Peyer's patch (tissue), 4 donors: ENCODE results near the gene USP32.

Experiments used
- POLR2A ChIP-seq, 2 donors: fragments of 450-650 bp; IDR thresholded peaks; one replicate each; pipeline ENCODE4 v1.5.1; 2017; ENCODE audit warnings: antibody characterized with exemption in 2 of 2, mild to moderate bottlenecking in 2 of 2, moderate library complexity in 2 of 2
- TF ChIP-seq, protein P1 (sequence below), 6 experiments: fragments of 450-650 bp in 4 of 6; fragments of 200-600 bp in 2 of 6; sonication (generic) in 1 of 6; IDR thresholded peaks; one replicate each; pipeline ENCODE4 v1.5.1; 2017 to 2019; ENCODE audit warnings: antibody characterized with exemption in 6 of 6, mild to moderate bottlenecking in 3 of 6, moderate library complexity in 1 of 6

DNA sequence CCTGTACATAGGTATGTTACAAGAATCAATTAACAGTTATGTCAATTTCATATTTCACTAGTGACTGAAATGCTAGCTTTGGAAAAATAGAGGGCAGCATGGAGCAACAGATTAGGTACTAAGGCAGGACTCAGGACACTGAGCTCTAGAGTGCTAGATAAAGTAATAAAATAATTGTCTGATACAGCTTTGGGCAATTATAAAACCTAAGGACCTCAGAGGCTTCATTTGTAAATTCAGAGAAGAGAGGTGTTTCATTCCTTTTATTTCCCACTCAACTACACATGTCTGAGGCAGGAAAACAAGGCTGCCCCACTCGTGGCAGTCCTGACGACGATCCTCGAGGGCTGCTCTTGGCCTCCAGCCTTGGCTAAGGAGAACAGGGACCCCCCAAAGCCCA lies 160.7 kb downstream of the USP32 start:
- TF ChIP-seq, protein P1, sequence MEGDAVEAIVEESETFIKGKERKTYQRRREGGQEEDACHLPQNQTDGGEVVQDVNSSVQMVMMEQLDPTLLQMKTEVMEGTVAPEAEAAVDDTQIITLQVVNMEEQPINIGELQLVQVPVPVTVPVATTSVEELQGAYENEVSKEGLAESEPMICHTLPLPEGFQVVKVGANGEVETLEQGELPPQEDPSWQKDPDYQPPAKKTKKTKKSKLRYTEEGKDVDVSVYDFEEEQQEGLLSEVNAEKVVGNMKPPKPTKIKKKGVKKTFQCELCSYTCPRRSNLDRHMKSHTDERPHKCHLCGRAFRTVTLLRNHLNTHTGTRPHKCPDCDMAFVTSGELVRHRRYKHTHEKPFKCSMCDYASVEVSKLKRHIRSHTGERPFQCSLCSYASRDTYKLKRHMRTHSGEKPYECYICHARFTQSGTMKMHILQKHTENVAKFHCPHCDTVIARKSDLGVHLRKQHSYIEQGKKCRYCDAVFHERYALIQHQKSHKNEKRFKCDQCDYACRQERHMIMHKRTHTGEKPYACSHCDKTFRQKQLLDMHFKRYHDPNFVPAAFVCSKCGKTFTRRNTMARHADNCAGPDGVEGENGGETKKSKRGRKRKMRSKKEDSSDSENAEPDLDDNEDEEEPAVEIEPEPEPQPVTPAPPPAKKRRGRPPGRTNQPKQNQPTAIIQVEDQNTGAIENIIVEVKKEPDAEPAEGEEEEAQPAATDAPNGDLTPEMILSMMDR (IDR thresholded peaks at IDR 0.05): peak in 4 of 6 experiments; percentile 38 to 67 (median 60)
- TF ChIP-seq POLR2A (IDR thresholded peaks at IDR 0.05): no peak
